DMS114 treated with DMSO at 0.1 percent for 48 hours (cell line): ENCODE data around the gene SLC7A5.
"Not testable (repeated sequence)": the region's sequence is repeated elsewhere in the genome, so short reads cannot be mapped to it uniquely, and the experiment has no call there.

Experiments used
- DNase-seq: peaks from one replicate; lab custom pipeline; 2025; ENCODE audit not compliant: unreplicated experiment; lab: John Stamatoyannopoulos, UW

Gene SLC7A5

DNA sequence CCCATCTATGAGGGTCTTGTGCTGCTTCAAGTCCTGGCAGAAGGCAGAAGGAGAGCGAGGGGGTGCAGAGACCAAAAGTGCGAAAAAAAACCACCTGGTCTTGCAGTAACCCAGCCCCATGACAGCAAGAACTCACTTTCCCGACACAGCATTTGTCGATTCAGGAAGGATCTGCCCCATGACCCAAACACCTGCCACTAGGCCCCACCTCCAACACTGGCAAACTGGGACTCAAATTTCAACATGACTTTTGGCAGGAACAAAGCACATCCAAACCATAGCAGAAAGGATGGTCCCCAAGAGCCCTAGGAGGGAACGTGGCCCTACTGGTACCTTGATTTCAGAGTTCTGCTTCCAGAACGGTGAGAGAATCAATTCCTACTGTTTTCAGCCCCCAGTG lies 68.8 kb downstream of the SLC7A5 start:
- no peak for DNase-seq

DNA sequence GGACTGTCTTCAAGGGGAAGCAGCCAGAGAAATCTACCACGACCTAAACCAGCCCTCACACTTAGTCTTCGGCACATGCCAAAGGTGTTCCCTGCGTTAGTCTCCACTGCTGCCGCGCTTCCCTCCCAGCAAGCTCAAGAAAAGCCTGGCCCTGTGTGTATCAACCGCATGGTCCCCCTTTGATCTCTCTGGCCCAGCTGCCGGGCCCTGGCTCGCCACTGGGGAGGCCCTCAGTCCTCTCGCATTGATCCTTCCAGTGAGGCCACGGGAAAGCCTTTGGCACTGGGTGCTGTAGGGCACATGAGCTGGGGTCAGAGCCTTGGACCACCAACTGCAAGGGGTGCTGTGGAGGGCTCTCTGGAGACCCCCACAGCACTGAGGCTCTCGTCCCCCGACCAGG lies 74.0 kb downstream of the SLC7A5 start:
- DNase-seq, result no peak

DNA sequence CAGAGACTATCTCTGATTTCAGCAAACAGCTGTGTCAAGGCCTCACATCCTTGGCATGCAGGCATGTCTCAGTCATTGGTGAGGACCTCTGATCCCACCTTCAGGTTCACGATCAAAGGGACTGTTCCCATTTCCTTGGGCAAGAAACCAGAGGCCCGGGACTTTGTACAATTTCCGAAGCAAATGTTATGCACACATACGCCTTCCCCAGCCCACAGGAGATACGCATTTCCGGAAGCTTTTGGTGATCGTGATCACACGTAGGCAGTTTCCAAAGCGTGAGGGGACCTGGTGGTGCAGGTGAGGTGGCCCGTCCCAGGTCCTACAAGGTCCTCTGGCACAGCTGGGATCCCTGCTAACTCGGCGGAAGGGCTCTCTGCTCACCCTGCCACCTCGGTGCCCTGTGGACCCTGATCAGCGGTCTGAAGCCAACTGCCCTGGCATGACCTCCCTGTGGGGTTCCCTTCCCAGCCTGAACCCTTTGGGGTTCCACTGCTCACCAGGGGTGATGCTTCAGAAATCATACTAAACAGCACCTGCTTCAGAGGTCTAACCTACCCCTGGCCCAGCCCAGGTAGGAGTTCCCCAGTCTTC lies 74.7 kb downstream of the SLC7A5 start:
- DNase-seq, result no peak

DNA sequence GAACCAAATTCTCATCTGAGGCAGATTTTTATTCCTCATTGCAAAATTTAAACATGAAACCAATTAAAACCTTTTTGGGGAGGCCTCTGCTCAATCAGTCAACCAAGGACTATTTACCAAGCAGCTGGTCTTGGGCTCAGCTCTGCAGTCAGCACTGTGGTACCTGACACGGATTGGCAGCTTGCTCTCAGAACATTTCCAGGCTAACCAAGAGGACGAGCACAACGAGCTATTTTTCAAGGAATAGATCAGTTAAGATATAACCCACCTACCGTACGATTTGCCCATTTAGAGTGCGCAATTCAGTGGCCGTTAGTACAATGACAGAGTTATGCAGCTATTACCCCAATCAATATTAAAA lies 77.1 kb downstream of the SLC7A5 start:
- no peak for DNase-seq

DNA sequence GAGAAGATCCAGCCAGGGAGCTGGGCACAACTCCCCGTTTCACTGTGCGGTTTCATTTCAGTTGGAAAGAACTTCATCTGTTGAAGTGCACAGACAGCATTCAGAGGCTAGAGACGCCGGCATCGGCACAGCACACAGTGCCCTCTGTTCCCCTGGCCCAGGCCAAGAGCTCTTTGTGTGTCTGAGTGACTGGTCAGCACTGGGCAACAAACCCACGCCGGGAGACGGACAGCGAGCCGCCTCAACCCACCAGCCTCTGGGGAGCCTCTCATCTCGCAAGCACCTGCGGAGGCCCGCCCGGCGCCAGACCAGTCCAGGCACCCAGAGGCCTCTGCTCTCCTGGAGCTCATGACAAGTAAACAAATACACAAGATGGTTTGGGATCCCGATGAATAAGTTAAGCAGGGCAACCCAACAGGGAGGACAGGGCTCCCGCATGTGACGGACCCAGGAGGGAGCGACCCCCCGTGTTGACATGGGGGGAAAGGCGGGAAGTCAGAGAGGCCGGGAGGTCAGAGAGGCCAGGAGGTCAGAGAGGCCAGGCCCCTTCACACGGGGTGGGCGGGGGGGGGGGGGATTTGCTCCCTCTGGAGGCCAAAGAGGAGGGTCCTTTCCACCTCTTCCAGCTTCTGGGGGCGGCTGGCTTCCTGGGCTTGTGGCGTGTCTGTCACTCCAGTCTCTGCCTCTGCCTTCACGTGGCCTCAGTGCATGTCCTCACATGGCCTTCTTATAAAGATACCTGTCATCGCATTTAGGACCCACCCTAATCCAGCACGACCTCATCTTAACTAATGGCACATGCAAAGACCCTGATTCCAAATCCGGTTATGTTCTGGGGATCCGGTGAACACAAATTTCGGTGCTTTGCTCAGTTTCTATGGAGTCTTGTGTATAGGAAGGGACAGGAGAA lies 77.8 kb downstream of the SLC7A5 start:
- DNase-seq, result no peak

DNA sequence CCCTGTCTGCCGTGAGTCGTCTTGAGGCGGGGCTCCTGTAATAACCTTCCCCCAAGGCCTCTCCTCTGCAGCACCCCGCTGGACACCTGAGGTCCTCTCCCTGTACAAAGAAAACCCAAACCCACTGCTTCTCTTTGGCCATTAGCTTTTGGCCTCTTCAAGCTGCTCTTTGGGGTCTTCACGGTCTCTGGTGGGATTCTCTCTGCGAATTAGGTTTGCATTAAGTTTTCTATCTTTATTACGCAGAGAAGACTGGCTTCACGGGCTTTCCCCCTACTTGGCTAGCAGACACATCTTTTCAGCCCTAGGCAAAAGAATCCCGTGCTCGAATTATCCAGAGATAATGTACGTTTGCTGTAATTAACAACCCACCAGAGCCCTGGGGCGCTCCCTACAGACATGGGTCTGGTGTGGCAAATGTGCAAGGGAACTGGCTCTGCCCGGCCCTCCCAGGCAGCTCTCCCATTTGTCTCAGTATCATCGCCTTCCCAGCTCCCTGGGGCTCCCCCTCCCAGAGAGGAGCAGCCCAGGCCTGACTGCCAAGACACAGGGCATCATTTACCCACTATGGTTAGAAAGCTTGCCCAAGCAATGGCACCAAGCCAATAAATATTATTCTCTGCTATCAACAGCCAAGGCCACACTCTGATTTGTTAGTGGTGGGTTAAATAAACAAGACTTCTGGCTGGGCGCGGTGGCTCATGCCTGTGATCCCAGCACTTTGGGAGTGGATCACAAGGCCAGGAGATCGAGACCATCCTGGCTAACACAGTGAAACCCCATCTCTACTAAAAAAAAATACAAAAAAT lies 78.8 kb downstream of the SLC7A5 start:
- DNase-seq, result no peak

DNA sequence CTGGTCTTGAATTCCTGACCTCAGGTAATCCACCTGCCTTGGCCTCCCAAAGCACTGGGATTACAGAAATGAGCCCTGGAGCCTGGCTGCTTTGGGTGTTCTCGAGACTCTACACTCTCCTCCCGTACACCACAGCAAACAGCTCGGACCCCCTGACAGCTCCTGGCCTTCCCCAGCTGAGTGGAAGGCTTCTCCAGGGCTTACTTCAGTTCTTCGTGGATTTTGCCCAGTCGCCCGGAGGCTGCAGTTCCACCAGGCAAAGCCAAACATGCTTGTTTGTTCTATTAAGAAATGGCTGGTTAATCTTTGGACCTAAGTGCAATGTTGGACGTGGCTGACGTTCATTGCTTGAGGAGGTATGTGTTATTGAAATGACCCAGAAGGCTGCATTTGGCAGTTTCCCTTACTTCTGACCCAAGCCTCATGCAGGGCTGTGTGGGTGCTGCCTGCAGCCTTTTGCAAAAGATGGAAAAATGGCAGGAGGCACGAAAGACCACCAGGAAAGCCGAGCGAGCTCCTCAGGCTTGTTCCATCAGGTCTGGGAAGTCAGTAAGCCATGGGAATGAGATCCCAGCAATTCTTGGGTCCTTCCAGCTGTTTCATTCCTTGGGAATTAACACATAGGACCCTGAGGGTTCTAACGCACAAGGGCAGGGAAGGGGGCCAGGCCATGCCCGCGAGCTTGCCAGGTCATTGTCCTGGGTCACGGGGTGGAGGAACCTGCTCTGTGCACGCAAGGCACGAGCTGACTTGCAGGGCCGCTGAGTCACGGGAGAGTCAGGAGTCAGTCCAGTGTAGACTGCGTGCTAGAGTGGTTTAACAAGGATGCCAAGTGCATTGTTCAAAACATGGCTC lies 79.6 kb downstream of the SLC7A5 start:
- DNase-seq, result no peak

DNA sequence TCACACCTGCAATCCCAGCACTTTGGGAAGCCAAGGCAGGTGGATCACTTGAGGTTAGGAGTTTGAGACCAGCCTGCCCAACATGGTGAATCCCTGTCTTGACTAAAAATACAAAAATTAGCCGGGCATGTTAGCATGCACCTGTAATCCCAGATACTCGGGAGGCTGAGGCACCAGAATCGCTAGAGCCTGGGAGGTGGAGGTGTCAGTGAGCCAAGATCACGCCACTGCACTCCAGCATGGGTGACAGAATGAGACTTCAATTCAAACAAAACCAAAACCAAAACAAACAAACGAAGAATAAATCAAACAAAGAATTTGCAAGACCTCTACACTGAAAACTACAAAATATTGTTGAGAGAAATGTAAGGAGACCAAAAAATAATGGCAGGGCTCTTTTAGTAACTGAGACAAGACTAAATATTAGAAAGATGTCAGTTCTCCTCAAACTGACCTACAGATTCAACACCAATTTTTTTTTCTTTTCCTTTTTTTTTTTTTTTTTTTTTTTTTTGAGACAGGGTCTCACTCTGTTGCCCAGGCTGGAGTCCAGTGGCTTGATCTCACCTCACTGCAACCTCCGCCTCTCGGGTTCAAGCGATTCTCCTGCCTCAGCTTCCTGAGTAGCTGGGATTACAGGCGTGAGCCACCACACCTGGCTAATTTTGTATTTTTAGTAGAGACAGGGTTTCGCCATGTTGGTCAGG lies 80.4 kb downstream of the SLC7A5 start:
- not testable (repeated sequence) for DNase-seq

DNA sequence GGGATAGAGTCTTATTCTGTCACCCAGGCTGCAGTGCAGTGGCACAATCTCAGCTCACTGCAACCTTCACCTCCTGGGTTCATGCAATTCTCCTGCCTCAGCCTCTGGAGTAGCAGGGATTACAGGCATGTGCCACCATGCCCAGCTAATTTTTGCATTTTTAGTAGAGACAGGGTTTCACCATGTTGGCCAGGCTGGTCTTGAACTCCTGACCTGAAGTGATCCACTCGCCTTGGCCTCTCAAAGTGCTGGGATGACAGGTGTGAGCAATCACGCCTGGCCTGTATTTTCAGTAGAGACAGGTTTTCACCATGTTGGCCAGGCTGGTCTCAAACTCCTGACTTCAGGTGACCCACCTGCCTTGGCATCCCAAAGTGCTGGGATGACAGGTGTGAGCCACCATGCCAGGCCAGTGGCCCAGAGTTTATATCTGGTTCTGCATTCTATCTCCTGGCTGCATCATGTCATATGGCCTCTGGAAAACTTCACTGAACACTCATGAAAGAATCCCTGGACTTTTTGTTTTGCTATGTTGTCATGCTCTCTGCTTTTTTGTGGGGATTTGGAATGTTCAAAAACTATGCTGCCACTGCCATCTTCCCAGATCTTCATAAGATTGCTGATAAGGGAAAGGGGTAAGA lies 81.7 kb downstream of the SLC7A5 start:
- not testable (repeated sequence) for DNase-seq

DNA sequence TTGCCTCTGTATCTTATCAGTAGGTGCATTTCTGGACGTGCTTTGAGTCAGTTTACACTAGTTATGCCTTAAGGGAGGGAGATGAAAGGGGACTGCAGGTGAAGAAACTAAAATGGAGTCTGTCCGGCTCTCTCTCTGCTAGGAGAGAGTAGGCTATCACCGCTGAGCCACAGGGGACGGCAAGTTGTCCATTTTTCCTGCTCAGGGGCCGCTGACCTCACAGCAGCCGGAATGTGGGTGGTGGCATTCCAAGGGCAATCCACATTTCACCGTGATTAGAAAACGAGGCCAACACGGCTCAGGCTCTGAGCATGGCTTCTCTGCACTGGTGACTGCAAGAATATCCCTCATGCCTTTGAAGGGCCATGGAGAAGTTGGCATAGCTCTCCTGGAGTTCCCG lies 84.5 kb downstream of the SLC7A5 start:
- no peak for DNase-seq

DNA sequence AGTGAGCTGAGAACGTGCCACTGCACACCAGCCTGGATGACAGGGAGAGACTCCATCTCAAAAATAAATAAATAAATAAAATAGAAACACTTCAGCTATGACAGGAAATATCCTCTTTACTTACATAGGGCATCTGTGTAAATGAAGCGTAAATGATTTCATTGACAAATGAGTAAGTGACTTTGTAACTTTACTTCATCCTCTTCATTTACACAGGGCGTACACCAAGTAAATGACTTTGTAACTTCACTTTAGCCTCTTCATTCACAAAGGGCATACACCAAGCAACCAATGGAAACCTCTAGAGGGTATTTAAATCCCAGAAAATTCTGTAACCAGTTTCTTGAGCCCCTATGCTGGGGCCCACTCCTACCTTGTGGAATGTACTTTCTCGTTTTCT lies 87.3 kb downstream of the SLC7A5 start:
- DNase-seq, result no peak

DNA sequence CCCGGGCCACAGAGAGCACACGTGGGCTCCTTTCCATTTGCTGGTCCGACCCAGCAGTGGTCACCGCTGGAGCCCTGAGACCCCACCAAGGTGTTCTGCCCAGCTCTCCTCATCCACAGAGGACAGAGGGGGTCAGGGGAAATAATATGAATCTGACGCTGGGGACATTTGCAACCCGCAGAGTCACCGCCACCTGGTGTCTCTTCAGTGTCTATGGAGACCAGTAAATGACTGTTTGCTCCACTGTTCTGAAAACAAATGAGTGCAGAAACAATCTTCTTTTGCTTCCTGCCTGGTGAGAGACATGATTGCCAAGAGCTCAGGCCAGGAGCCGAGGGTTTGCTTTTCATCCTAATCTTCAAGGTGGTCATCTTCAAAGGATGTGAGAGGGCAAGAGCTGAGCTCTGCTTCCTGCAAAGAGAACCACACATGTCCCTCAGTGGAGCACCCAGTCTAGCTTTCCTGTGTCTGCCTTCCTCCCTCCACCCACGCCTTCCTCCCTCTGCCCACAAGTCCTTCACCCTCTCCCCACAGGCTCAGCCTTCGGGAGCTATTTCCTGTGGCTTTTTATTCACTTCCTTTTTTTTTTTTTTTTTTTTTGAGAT lies 88.8 kb downstream of the SLC7A5 start:
- no peak for DNase-seq
